HL-60 (cell line): ENCODE data around the gene CRABP1.

Experiments
- DNase-seq, 2 experiments: peaks; one replicate each; pipeline ENCODE4 v3.0.0-alpha.2; 2010 to 2020; ENCODE audit warnings: low read depth in 1 of 2, low spot score in 1 of 2
- H3K27ac ChIP-seq: fragments of 250-450 bp; sonication (Bioruptor Pico); replicated peaks from 2 replicates; pipeline ENCODE4 v1.5.1; 2020; ENCODE audit warnings: mild to moderate bottlenecking, moderate library complexity
- H3K27me3 ChIP-seq: fragments of 250-450 bp; sonication (Bioruptor Pico); 2 replicates; pipeline ENCODE4 v1.5.1; 2021; ENCODE audit warnings: mild to moderate bottlenecking, moderate library complexity; ENCODE audit not compliant: insufficient read depth, poor library complexity, severe bottlenecking
- H3K4me3 ChIP-seq: replicated peaks from 2 replicates; pipeline ENCODE4 v1.5.1; 2011; ENCODE audit warnings: mild to moderate bottlenecking, control low read depth, low read length; ENCODE audit not compliant: insufficient read depth
- GABPA ChIP-seq: IDR thresholded peaks from 2 replicates; pipeline ENCODE4 v1.6.1; 2012; ENCODE audit warnings: low read depth
- POLR2AphosphoS5 ChIP-seq: IDR thresholded peaks from 2 replicates; pipeline ENCODE4 v1.6.1; 2012; ENCODE audit warnings: low read depth
- SPI1 ChIP-seq: IDR thresholded peaks from 2 replicates; pipeline ENCODE4 v1.6.1; 2012; ENCODE audit warnings: low read depth, mild to moderate bottlenecking, borderline replicate concordance
- TF ChIP-seq, protein P1 (sequence below): IDR thresholded peaks from 2 replicates; pipeline ENCODE4 v1.6.1; 2012; ENCODE audit warnings: low read depth; ENCODE audit not compliant: insufficient replicate concordance
- TF ChIP-seq, protein P2 (sequence below): IDR thresholded peaks from one replicate; pipeline ENCODE4 v1.5.1; 2011; ENCODE audit warnings: low read length, control low read depth, inconsistent platforms; ENCODE audit not compliant: insufficient read depth

CRABP1 gene

DNA sequence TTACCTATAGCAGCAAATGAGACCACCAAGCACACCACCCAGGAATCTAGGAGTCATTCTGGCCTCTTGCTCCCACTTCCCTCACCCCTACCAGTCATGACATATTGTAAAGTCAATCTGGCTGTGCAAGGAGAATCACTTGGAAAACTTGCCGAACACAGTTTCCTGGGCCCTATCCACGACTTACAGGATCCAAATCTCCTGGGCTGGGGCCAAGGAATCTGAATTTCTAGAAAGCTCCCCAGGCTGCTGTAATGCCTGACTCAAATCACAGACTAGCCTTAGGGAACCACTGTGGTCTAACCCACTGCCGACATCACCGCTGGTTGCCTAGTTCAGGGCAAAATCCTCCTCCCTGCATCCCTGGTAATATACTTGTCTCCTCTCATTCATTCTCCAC, 4.2 kb upstream of the CRABP1 start:
- DNase-seq, result no peak
- Histone ChIP-seq H3K27ac (no peak overlapping the region), H3K27me3 (peaks cover 22% of the 10 kb centered on the region), H3K4me3 (no peak overlapping the region)
- TF ChIP-seq, protein P1, sequence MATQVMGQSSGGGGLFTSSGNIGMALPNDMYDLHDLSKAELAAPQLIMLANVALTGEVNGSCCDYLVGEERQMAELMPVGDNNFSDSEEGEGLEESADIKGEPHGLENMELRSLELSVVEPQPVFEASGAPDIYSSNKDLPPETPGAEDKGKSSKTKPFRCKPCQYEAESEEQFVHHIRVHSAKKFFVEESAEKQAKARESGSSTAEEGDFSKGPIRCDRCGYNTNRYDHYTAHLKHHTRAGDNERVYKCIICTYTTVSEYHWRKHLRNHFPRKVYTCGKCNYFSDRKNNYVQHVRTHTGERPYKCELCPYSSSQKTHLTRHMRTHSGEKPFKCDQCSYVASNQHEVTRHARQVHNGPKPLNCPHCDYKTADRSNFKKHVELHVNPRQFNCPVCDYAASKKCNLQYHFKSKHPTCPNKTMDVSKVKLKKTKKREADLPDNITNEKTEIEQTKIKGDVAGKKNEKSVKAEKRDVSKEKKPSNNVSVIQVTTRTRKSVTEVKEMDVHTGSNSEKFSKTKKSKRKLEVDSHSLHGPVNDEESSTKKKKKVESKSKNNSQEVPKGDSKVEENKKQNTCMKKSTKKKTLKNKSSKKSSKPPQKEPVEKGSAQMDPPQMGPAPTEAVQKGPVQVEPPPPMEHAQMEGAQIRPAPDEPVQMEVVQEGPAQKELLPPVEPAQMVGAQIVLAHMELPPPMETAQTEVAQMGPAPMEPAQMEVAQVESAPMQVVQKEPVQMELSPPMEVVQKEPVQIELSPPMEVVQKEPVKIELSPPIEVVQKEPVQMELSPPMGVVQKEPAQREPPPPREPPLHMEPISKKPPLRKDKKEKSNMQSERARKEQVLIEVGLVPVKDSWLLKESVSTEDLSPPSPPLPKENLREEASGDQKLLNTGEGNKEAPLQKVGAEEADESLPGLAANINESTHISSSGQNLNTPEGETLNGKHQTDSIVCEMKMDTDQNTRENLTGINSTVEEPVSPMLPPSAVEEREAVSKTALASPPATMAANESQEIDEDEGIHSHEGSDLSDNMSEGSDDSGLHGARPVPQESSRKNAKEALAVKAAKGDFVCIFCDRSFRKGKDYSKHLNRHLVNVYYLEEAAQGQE, result no peak
- TF ChIP-seq POLR2AphosphoS5, result no peak
- TF ChIP-seq, protein P2, sequence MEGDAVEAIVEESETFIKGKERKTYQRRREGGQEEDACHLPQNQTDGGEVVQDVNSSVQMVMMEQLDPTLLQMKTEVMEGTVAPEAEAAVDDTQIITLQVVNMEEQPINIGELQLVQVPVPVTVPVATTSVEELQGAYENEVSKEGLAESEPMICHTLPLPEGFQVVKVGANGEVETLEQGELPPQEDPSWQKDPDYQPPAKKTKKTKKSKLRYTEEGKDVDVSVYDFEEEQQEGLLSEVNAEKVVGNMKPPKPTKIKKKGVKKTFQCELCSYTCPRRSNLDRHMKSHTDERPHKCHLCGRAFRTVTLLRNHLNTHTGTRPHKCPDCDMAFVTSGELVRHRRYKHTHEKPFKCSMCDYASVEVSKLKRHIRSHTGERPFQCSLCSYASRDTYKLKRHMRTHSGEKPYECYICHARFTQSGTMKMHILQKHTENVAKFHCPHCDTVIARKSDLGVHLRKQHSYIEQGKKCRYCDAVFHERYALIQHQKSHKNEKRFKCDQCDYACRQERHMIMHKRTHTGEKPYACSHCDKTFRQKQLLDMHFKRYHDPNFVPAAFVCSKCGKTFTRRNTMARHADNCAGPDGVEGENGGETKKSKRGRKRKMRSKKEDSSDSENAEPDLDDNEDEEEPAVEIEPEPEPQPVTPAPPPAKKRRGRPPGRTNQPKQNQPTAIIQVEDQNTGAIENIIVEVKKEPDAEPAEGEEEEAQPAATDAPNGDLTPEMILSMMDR, result no peak
- no peak for TF ChIP-seq GABPA
- TF ChIP-seq SPI1, result no peak

DNA sequence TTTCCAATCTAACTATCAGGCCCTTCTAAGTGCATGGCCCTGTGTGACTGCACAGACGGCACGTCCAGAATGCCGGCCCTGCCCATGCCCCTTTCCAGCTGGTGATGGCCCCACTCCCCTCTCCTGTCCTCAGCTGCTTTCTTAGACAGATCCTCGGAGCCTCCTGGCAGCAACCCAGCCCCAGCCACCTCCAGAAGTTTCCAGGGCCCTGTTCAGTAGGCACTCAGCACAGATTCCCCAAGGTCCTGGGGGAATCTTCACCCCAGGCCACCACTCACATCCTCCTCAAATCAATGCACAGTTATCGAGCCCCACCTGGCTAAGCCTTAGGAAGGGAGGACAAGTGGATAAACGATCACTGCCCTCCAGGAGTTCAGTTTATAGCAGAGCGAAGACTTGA, 1.4 kb upstream of the CRABP1 start:
- DNase-seq, result no peak
- TF ChIP-seq SPI1 (no peak), GABPA (no peak), POLR2AphosphoS5 (no peak)
- TF ChIP-seq, protein P1, result no peak
- TF ChIP-seq, protein P2, result no peak
- Histone ChIP-seq H3K27ac (no peak overlapping the region), H3K27me3 (peaks cover 43% of the 10 kb centered on the region), H3K4me3 (no peak overlapping the region)

DNA sequence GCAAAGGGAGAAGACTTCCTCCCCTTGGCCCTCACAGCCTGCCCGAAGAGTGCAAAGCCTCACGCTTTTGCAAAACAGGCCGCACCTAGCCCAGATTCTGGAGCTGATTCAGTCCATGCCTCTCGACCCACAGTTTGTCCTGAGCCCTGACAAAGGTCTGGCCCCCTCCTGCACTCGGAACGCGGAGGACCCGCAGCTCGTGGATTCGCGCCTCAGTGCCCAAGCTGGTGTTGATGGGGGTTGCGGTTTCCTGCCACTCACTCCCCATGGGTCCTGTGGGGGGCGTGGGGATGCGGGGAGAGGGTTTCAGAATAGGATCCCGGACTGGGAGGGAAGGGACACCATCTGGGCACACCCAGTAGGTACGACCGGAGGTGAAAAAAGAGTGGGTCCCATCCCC, 594 bp upstream of the CRABP1 start:
- no peak overlapping the region for H3K27ac ChIP-seq
- H3K4me3 ChIP-seq, result no peak overlapping the region
- no peak for DNase-seq
- H3K27me3 ChIP-seq, result peaks cover 45% of the 10 kb centered on the region
- TF ChIP-seq POLR2AphosphoS5 (no peak), GABPA (no peak), SPI1 (no peak)
- TF ChIP-seq, protein P2, result no peak
- TF ChIP-seq, protein P1, result no peak
